ENCODE data around the gene GPBP1L1.

- TF ChIP-seq, protein P1, sequence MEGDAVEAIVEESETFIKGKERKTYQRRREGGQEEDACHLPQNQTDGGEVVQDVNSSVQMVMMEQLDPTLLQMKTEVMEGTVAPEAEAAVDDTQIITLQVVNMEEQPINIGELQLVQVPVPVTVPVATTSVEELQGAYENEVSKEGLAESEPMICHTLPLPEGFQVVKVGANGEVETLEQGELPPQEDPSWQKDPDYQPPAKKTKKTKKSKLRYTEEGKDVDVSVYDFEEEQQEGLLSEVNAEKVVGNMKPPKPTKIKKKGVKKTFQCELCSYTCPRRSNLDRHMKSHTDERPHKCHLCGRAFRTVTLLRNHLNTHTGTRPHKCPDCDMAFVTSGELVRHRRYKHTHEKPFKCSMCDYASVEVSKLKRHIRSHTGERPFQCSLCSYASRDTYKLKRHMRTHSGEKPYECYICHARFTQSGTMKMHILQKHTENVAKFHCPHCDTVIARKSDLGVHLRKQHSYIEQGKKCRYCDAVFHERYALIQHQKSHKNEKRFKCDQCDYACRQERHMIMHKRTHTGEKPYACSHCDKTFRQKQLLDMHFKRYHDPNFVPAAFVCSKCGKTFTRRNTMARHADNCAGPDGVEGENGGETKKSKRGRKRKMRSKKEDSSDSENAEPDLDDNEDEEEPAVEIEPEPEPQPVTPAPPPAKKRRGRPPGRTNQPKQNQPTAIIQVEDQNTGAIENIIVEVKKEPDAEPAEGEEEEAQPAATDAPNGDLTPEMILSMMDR (IDR thresholded peaks at IDR 0.05), result no peak
- TF ChIP-seq EZH2 (IDR thresholded peaks at IDR 0.05) (no peak), EZH2phosphoT487 (IDR thresholded peaks at IDR 0.05) (no peak)
Observed at GRCh38 chr1:45687014-45687753, 851 bp upstream of the GPBP1L1 start.

Data from neural progenitor cell (in vitro differentiated cells).